Activated T-helper 2 cell treated with anti-CD3 and anti-CD28 coated beads, Interferon-gamma antibody, Interleukin-2, Interleukin-4, amounts not matched to agents 10 μg/mL and 5 μg/mL and 100 μg/mL, durations not matched to agents 14 hours and 24 hours and 36 hours (primary cell): ENCODE results near the gene RTP2. TPM values are rescaled to one million over a fixed set of nuclear protein-coding genes. Genes with fewer than 3 reads are reported as not detected.

Source experiments
- DNase-seq: peaks from one replicate; pipeline ENCODE4 v3.0.0; 2021; ENCODE audit warnings: low spot score
- H3K27ac Mint-ChIP-seq: one replicate; pipeline ENCODE4 v1.8.0; 2021; ENCODE audit warnings: mixed read lengths
- H3K27me3 Mint-ChIP-seq: one replicate; pipeline ENCODE4 v1.8.0; 2021; ENCODE audit warnings: low read depth, mixed read lengths
- H3K36me3 Mint-ChIP-seq: one replicate; pipeline ENCODE4 v1.8.0; 2021; ENCODE audit warnings: low read depth, mixed read lengths
- H3K4me1 Mint-ChIP-seq: one replicate; pipeline ENCODE4 v1.8.0; 2021; ENCODE audit warnings: low read depth, mixed read lengths
- H3K4me3 Mint-ChIP-seq: one replicate; pipeline ENCODE4 v1.8.0; 2021; ENCODE audit warnings: low read depth, mild to moderate bottlenecking, moderate library complexity, mixed read lengths
- H3K9me3 Mint-ChIP-seq: one replicate; pipeline ENCODE4 v1.8.0; 2021; ENCODE audit warnings: mixed read lengths
- intact Hi-C: fragments of 100-400 bp; cut with micrococcal nuclease; formaldehyde crosslinking; loops from one replicate; pipeline ENCODE4 v1.15.1; 2023
- total RNA-seq: library from RNA; stranded (reverse); gene quantifications from 2 replicates; pipeline ENCODE4 v1.2.3, GENCODE V29; 2022

Gene RTP2
- total RNA-seq, 1 donor from 2014 or later, result not detected

DNA sequence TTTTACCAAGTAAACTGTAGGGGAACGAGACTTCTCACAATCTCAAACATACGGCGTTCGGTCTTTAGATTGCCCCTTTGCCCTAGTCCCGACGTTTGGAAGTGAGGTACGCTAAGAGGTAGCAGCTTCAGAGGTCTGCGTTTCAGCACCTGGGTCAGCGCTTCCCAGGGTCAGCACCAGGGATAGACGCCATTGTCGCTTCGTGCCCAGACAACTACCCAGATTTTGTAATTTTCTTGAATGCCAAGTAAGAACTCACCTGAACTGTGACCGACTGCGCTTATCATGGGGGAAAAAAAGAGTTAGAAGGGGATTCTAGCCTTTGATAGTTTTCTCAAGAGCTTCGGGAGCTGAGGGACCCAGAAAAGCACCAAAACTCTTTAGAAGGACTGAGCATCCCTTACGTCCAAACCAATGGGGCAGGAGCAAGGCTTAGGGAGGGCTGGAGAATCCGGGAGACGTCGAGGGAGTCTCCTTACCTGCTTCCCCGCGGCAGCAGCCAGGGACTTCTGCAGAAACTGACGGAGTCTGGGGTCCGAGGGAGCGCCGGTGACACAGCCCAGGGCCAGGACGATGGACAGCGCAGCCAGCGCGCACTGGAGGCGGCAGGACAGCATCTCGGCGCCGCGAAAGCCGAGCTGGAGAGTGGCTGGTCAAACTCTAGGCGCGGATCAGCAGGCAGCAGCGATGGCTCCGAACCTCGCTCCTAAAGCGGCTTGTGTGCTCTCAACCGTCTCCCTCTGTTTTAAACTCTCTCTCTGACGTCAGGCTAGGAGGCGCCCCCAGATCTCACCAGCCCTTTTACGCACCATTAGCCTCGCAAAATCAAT lies 32.5 kb downstream of the RTP2 start, which contains the start of gene SST:
Gene SST (minus strand): TSS at position 720 of the 830 bp plus-strand sequence. CDS start 103 bp downstream, at position 617.
- intact Hi-C loops, result no loop called here
- DNase-seq, result no peak
- H3K4me3 Mint-ChIP-seq, result no peak within 1 kb of the TSS
- no peaks in the 10 kb centered on the region for H3K4me1 Mint-ChIP-seq
- no peak within 1 kb of the TSS for H3K27ac Mint-ChIP-seq
- peaks cover 49% of the 10 kb centered on the region for H3K27me3 Mint-ChIP-seq
- no peaks in the 10 kb centered on the region for H3K9me3 Mint-ChIP-seq
- no peaks in the 10 kb centered on the region for H3K36me3 Mint-ChIP-seq

DNA sequence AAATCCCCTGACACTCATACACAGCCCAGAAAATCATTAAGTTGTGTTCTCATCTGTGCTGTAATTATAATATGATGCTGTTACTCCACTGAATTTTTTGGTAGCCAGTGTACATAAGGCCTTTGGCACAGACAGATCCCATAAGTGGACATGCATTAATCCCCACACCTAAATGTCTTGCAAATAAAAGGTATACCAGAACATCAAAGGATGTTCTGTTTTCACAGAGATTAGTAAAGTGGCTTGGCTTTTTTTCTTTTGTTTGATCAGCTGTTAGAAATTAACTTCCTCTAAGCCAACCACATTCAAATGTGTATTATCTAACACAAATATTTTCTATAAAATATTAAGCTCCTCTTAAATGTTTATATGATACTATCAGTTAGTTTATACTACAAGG lies 34.8 kb downstream of the RTP2 start:
- no peak for DNase-seq
- Mint-ChIP-seq H3K4me1 (no peaks in the 10 kb centered on the region), H3K9me3 (no peaks in the 10 kb centered on the region), H3K36me3 (no peaks in the 10 kb centered on the region), H3K4me3 (no peak overlapping the region), H3K27me3 (peaks cover 49% of the 10 kb centered on the region), H3K27ac (no peak overlapping the region)
- intact Hi-C loops, result no loop called here

DNA sequence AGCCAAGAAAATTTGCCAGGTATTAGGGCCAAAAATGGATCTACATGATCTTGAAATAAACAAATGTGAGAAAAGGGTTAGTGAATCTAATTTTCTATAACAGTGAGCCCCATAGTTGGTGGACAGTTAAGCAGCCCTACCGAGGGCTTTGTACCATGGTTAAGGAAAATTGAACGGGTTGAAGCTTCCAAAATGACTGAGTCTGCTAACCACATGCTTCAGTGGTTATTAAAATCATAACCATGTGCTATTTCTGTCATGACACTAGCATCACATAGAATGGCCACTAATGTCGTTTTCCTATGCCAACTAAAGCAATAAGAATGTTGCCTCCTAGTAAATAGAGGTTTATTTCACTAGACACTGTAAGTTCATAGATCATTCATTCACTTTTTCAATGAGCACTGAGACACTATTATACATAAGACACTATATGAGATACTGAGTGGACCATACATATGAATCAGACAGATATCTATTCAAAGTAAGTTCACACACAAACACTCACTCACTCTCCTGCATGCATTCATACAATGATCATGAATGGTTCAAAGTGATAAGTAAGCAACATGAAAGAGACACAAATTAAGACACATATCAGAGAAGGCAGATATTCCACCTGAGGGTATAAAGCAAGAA lies 36.5 kb downstream of the RTP2 start:
- peaks cover 38% of the 10 kb centered on the region for H3K27me3 Mint-ChIP-seq
- intact Hi-C loops, result no loop called here
- no peak for DNase-seq
- no peak overlapping the region for H3K4me3 Mint-ChIP-seq
- H3K36me3 Mint-ChIP-seq, result no peaks in the 10 kb centered on the region
- H3K4me1 Mint-ChIP-seq, result no peaks in the 10 kb centered on the region
- no peaks in the 10 kb centered on the region for H3K9me3 Mint-ChIP-seq
- no peak overlapping the region for H3K27ac Mint-ChIP-seq

- no peak overlapping the region for H3K27ac Mint-ChIP-seq
- no peaks in the 10 kb centered on the region for H3K36me3 Mint-ChIP-seq
- intact Hi-C loops, result no loop called here
- no peaks in the 10 kb centered on the region for H3K9me3 Mint-ChIP-seq
- H3K4me3 Mint-ChIP-seq, result no peak overlapping the region
- H3K27me3 Mint-ChIP-seq, result peaks cover 34% of the 10 kb centered on the region
- H3K4me1 Mint-ChIP-seq, result no peaks in the 10 kb centered on the region
- no peak for DNase-seq
Measured at GRCh38 chr3:187665010-187665409, 37.3 kb downstream of the RTP2 start.

GRCh38 chr3:187662848-187663409 lies 39.4 kb downstream of the RTP2 start:
- H3K36me3 Mint-ChIP-seq, result no peaks in the 10 kb centered on the region
- intact Hi-C loops, result no loop called here
- H3K4me1 Mint-ChIP-seq, result no peaks in the 10 kb centered on the region
- H3K27ac Mint-ChIP-seq, result no peak overlapping the region
- H3K4me3 Mint-ChIP-seq, result no peak overlapping the region
- DNase-seq, result no peak
- H3K27me3 Mint-ChIP-seq, result peaks cover 27% of the 10 kb centered on the region
- H3K9me3 Mint-ChIP-seq, result no peaks in the 10 kb centered on the region

DNA sequence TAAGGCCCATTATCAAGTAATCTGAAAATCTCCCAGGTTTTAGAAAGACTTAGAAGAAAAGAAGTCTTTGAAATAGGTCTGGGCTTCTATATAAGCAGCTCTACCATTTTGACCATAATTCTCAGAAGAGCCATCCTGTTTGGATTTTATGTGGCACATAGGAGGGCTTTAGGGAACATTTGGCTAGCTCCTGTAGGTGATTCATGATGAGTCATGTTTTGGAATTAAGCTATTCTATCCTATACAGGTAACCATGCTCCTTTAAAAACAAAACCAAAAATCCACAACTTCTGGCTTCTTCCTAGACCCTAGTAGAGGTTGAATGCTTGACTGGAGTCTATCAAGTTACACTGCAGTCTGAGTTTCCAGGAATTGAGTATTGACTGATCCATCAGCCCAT lies 41.1 kb downstream of the RTP2 start:
- H3K27me3 Mint-ChIP-seq, result peaks cover 35% of the 10 kb centered on the region
- DNase-seq, result no peak
- H3K36me3 Mint-ChIP-seq, result no peaks in the 10 kb centered on the region
- intact Hi-C loops, result no loop called here
- no peak overlapping the region for H3K27ac Mint-ChIP-seq
- no peak overlapping the region for H3K4me3 Mint-ChIP-seq
- H3K9me3 Mint-ChIP-seq, result no peaks in the 10 kb centered on the region
- no peaks in the 10 kb centered on the region for H3K4me1 Mint-ChIP-seq

- H3K36me3 Mint-ChIP-seq, result no peaks in the 10 kb centered on the region
- H3K9me3 Mint-ChIP-seq, result no peaks in the 10 kb centered on the region
- H3K4me1 Mint-ChIP-seq, result no peaks in the 10 kb centered on the region
- DNase-seq, result no peak
- intact Hi-C loops, result no loop called here
- H3K27me3 Mint-ChIP-seq, result peaks cover 56% of the 10 kb centered on the region
- no peak overlapping the region for H3K27ac Mint-ChIP-seq
- no peak overlapping the region for H3K4me3 Mint-ChIP-seq
Measured at GRCh38 chr3:187651282-187651681, 51.1 kb downstream of the RTP2 start.

Other genes with a start within 250 kb of the RTP2 start
- not detected in 2 replicates for gene SST, start 32.2 kb downstream of the RTP2 start, total RNA-seq
- gene BCL6, start 42.9 kb upstream of the RTP2 start, total RNA-seq, result 12.0 and 16.5 TPM in 2 replicates